GM18526 (cell line): ENCODE results near the gene ABCB9.

ENCODE experiments used
- POLR2A ChIP-seq: IDR thresholded peaks from 3 replicates; pipeline ENCODE4 v1.6.1; 2011; ENCODE audit not compliant: insufficient read length; ENCODE audit errors: extremely low read depth

ABCB9 gene

GRCh38 chr12:122965851-122966742, at the start of gene ABCB9:
TSS of gene ABCB9 (minus strand) at chr12:122966463. CDS start at chr12:122960235, 6,228 bp downstream.
- TF ChIP-seq POLR2A: no peak

GRCh38 chr12:123013185-123014095, 47.2 kb upstream of the ABCB9 start:
- TF ChIP-seq POLR2A: no peak

- TF ChIP-seq POLR2A: no peak
Observed at GRCh38 chr12:123011701-123012100, 45.4 kb upstream of the ABCB9 start.

- TF ChIP-seq POLR2A: no peak
Observed at GRCh38 chr12:123010681-123011080, 44.4 kb upstream of the ABCB9 start.

GRCh38 chr12:123010110-123010509, 43.8 kb upstream of the ABCB9 start:
- no peak for TF ChIP-seq POLR2A

- no peak for TF ChIP-seq POLR2A
Observed at GRCh38 chr12:123006977-123007376, 40.7 kb upstream of the ABCB9 start.

GRCh38 chr12:123005081-123005626, 38.9 kb upstream of the ABCB9 start:
- TF ChIP-seq POLR2A: no peak

GRCh38 chr12:123004287-123004686, 38.0 kb upstream of the ABCB9 start:
- no peak for TF ChIP-seq POLR2A

- TF ChIP-seq POLR2A: no peak
Observed at GRCh38 chr12:123003257-123003656, 37.0 kb upstream of the ABCB9 start.

- TF ChIP-seq POLR2A: no peak
Observed at GRCh38 chr12:123001464-123001863, 35.2 kb upstream of the ABCB9 start.

- TF ChIP-seq POLR2A: no peak
Observed at GRCh38 chr12:123000578-123000977, 34.3 kb upstream of the ABCB9 start.

GRCh38 chr12:122999986-123000420, 33.7 kb upstream of the ABCB9 start:
- TF ChIP-seq POLR2A: no peak

GRCh38 chr12:122999196-122999946, 33.1 kb upstream of the ABCB9 start:
- TF ChIP-seq POLR2A: no peak

- TF ChIP-seq POLR2A: no peak
Observed at GRCh38 chr12:122998316-122998715, 32.1 kb upstream of the ABCB9 start.
